Astrocyte (in vitro differentiated cells and primary cell): ENCODE data around the gene DNAJC18. TPM values are rescaled to one million over a fixed set of nuclear protein-coding genes. Genes with fewer than 3 reads are reported as not detected.
"Not testable (repeated sequence)": the region's sequence is repeated elsewhere in the genome, so short reads cannot be mapped to it uniquely, and the experiment has no call there.

ENCODE experiments used
- DNase-seq: peaks from one replicate; pipeline ENCODE4 v3.0.0-alpha.2; 2010; ENCODE audit warnings: low read depth
- FAIRE-seq: peaks from 2 replicates; lab custom pipeline; 2011; peaks lifted over from hg19 to GRCh38; lab: Jason Lieb, UNC
- H2AFZ ChIP-seq: 2 replicates; pipeline ENCODE4 v1.6.0; 2012; ENCODE audit warnings: low read depth, low read length, inconsistent platforms
- H3K27ac ChIP-seq: 2 replicates; pipeline ENCODE4 v1.5.1; 2011; ENCODE audit warnings: low read depth, low read length, inconsistent platforms
- H3K27me3 ChIP-seq: 2 replicates; pipeline ENCODE4 v1.6.0; 2011; ENCODE audit warnings: low read length, inconsistent platforms; ENCODE audit not compliant: insufficient read depth
- H3K36me3 ChIP-seq: 2 replicates; pipeline ENCODE4 v1.5.1; 2011; ENCODE audit warnings: low read length, inconsistent platforms; ENCODE audit not compliant: insufficient read depth
- H3K4me1 ChIP-seq: 2 replicates; pipeline ENCODE4 v1.5.1; 2011; ENCODE audit warnings: low read length, inconsistent platforms; ENCODE audit not compliant: insufficient read depth
- H3K4me2 ChIP-seq: 2 replicates; pipeline ENCODE4 v1.6.0; 2012; ENCODE audit warnings: low read length, inconsistent platforms
- H3K4me3 ChIP-seq: 2 replicates; pipeline ENCODE4 v1.5.1; 2011; ENCODE audit warnings: low read depth, mild to moderate bottlenecking, low read length, inconsistent platforms; ENCODE audit not compliant: insufficient read depth
- H3K79me2 ChIP-seq: 2 replicates; pipeline ENCODE4 v1.6.0; 2012; ENCODE audit warnings: mild to moderate bottlenecking, low read length, inconsistent platforms; ENCODE audit not compliant: insufficient read depth
- H3K9ac ChIP-seq: 2 replicates; pipeline ENCODE4 v1.6.0; 2012; ENCODE audit warnings: mild to moderate bottlenecking, low read length, inconsistent platforms
- H3K9me3 ChIP-seq: 2 replicates; pipeline ENCODE4 v1.5.1; 2012; ENCODE audit warnings: low read depth, mild to moderate bottlenecking, low read length, inconsistent platforms; ENCODE audit not compliant: insufficient read depth
- H4K20me1 ChIP-seq: 2 replicates; pipeline ENCODE4 v1.6.0; 2012; ENCODE audit warnings: low read length, inconsistent platforms; ENCODE audit not compliant: insufficient read depth
- H3K27ac Mint-ChIP-seq: one replicate; pipeline ENCODE4 v1.8.0; 2021; ENCODE audit warnings: mild to moderate bottlenecking, mixed read lengths; ENCODE audit not compliant: unreplicated experiment
- H3K27me3 Mint-ChIP-seq: one replicate; pipeline ENCODE4 v1.8.0; 2021; ENCODE audit warnings: low read depth, mixed read lengths; ENCODE audit not compliant: unreplicated experiment
- H3K36me3 Mint-ChIP-seq: one replicate; pipeline ENCODE4 v1.8.0; 2021; ENCODE audit warnings: low read depth, mixed read lengths; ENCODE audit not compliant: unreplicated experiment
- H3K4me1 Mint-ChIP-seq: one replicate; pipeline ENCODE4 v1.8.0; 2021; ENCODE audit warnings: low read depth, mixed read lengths; ENCODE audit not compliant: unreplicated experiment
- H3K4me3 Mint-ChIP-seq: one replicate; pipeline ENCODE4 v1.8.0; 2021; ENCODE audit warnings: mild to moderate bottlenecking, moderate library complexity, mixed read lengths; ENCODE audit not compliant: unreplicated experiment
- H3K9me3 Mint-ChIP-seq: one replicate; pipeline ENCODE4 v1.8.0; 2021; ENCODE audit warnings: mild to moderate bottlenecking, mixed read lengths; ENCODE audit not compliant: unreplicated experiment
- CTCF ChIP-seq: IDR thresholded peaks from 2 replicates; pipeline ENCODE4 v1.5.1; 2011; ENCODE audit warnings: low read depth, mild to moderate bottlenecking, inconsistent platforms, low read length, moderate library complexity; ENCODE audit not compliant: insufficient read depth
- EZH2 ChIP-seq: IDR thresholded peaks from 2 replicates; pipeline ENCODE4 v1.6.1; 2012; ENCODE audit warnings: mild to moderate bottlenecking, low read length, inconsistent platforms; ENCODE audit not compliant: insufficient read depth
- total RNA-seq: library from RNA; stranded (reverse); gene quantifications from 2 replicates; pipeline ENCODE4 v1.2.1, GENCODE V29; 2021

The DNAJC18 gene
- total RNA-seq, 1 donor from 2014 or later: 18.8 TPM

- Histone ChIP-seq H3K79me2 (no peaks in the 10 kb centered on the region), H3K27ac (no peak overlapping the region), H2AFZ (no peak overlapping the region), H3K4me1 (peaks cover 14% of the 10 kb centered on the region), H3K27me3 (no peaks in the 10 kb centered on the region), H3K4me3 (no peak overlapping the region), H4K20me1 (no peaks in the 10 kb centered on the region), H3K9me3 (no peaks in the 10 kb centered on the region), H3K4me2 (no peak overlapping the region), H3K36me3 (no peaks in the 10 kb centered on the region), H3K9ac (no peak overlapping the region)
- DNase-seq: no peak
- no peak for TF ChIP-seq EZH2
- TF ChIP-seq CTCF: no peak
- no peak for FAIRE-seq
- Mint-ChIP-seq H3K4me1 (no peaks in the 10 kb centered on the region), H3K36me3 (peaks cover 18% of the 10 kb centered on the region), H3K9me3 (no peaks in the 10 kb centered on the region), H3K27ac (no peak overlapping the region), H3K4me3 (no peak overlapping the region), H3K27me3 (no peaks in the 10 kb centered on the region)
Measured at GRCh38 chr5:139410993-139411828, 28.1 kb downstream of the DNAJC18 start.

- no peaks in the 10 kb centered on the region for H3K27me3 Mint-ChIP-seq
- Histone ChIP-seq H3K4me3 (no peak overlapping the region), H3K27me3 (no peaks in the 10 kb centered on the region), H3K4me2 (no peak overlapping the region), H3K27ac (no peak overlapping the region), H2AFZ (no peak overlapping the region), H3K79me2 (no peaks in the 10 kb centered on the region), H3K36me3 (no peaks in the 10 kb centered on the region), H3K9me3 (no peaks in the 10 kb centered on the region), H4K20me1 (no peaks in the 10 kb centered on the region), H3K4me1 (peaks cover 12% of the 10 kb centered on the region), H3K9ac (no peak overlapping the region)
- peaks cover 15% of the 10 kb centered on the region for H3K36me3 Mint-ChIP-seq
- no peaks in the 10 kb centered on the region for H3K9me3 Mint-ChIP-seq
- DNase-seq (no peak), FAIRE-seq (no peak)
- H3K4me3 Mint-ChIP-seq: no peak overlapping the region
- no peak overlapping the region for H3K27ac Mint-ChIP-seq
- TF ChIP-seq EZH2: no peak
- H3K4me1 Mint-ChIP-seq: no peaks in the 10 kb centered on the region
Measured at GRCh38 chr5:139410121-139410992, 29.0 kb downstream of the DNAJC18 start.

GRCh38 chr5:139409116-139409515 lies 30.2 kb downstream of the DNAJC18 start:
- H3K27ac ChIP-seq, DNase-seq, H3K27ac Mint-ChIP-seq, H4K20me1 ChIP-seq, H3K27me3 ChIP-seq, H3K27me3 Mint-ChIP-seq, H3K4me2 ChIP-seq, H3K4me1 ChIP-seq, H2AFZ ChIP-seq, H3K4me3 ChIP-seq, H3K9me3 Mint-ChIP-seq, FAIRE-seq, H3K9ac ChIP-seq, H3K4me3 Mint-ChIP-seq, H3K79me2 ChIP-seq, H3K9me3 ChIP-seq, H3K36me3 ChIP-seq, H3K4me1 Mint-ChIP-seq: not testable (repeated sequence)
- peaks cover 13% of the 10 kb centered on the region for H3K36me3 Mint-ChIP-seq
